IPS-18c (cell line): ENCODE results near the gene PNPLA8.

Experiments used
- H3K4me3 ChIP-seq: 2 replicates; pipeline ENCODE4 v1.7.0; 2013; ENCODE audit warnings: low read depth, mild to moderate bottlenecking, low read length, moderate library complexity; ENCODE audit not compliant: insufficient read depth
- H3K9me3 ChIP-seq: one replicate; pipeline ENCODE4 v1.6.1; 2013; ENCODE audit warnings: mild to moderate bottlenecking, low read length, moderate library complexity; ENCODE audit not compliant: control insufficient read depth, insufficient read depth

PNPLA8 gene

DNA sequence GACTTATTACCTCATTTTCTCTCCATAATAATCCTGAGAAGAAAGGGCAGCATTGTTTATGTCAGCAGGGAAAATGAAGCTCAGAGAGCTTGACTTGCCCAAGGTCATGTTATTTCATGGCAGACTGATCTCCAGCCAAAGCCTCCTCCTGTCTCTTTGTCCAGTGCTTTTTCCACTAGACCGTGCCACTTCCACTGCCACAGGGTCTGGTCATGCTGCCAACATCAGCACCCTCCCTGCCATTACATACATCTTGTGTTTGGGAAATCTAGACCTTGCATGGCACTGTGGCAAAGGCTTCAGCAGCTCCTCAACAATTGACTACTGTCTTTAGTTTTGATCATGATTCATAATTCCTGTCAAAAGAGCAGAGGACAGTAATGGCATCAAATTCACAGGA, 94.8 kb downstream of the PNPLA8 start:
- H3K9me3 ChIP-seq = no peaks in the 10 kb centered on the region
- no peak overlapping the region for H3K4me3 ChIP-seq

DNA sequence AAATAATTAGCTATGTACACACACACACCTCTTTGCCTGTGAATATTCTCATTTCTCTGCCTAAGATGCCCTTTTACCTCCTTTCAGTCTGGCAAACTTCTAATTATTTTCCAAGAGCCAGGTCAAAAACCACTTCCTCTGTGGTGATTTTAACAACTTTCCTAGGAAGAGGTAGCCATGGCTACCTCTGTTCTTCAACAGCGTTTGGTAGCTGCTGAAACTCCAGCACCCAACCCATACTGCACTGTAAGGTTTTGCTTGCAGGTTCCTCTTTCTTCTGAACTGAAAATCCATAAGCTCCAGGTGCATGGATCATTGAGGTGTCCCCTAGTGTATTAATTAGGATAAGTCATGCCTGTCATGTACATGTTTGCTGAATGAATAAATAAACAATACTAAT, 95.3 kb downstream of the PNPLA8 start:
- no peak overlapping the region for H3K4me3 ChIP-seq
- H3K9me3 ChIP-seq = no peaks in the 10 kb centered on the region

DNA sequence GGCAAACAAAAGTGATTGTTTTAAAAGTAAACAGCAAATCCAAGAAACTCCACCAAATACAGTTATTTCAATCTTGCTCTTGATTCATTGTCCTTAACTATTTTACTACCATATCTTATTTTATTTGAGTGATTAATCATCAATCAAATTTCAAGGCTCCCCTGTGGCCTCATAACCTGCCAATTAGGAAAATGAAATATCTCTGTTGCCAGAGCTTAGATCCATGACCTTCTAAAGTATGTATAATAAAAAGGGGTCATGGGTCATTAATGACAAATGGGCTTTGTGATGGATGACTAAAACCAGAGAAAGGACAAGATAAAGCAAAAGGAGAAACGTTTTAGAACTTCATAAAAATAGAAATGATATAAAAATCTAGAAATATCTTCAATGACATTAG, 98.2 kb downstream of the PNPLA8 start:
- no peaks in the 10 kb centered on the region for H3K9me3 ChIP-seq
- no peak overlapping the region for H3K4me3 ChIP-seq

DNA sequence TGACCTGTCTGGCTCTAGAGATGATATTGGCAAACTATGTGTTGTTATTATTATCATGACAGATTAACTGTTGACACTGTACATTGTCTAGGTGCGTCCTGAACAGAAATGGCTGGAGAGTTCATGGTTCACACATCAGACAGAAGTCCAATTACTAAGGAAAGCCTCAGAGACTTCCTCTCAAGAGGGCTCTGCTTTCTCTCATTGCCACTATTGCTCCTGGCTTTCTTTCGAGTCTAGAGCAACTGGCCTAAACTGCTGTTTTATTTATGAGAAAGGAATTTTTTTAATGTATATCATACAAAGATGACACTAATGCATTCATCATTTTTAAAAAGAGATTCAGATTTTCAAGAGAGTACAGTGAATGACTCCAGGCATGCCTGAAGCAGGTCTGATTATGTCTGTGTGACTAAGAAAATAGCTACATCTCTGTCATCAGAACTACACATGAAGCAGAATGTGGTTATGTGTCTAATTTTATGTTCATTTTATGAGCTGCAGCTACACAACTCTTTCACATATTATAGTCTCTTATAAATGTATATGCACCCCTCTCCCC, 100.1 kb downstream of the PNPLA8 start:
- H3K9me3 ChIP-seq = no peaks in the 10 kb centered on the region
- H3K4me3 ChIP-seq = no peak overlapping the region

DNA sequence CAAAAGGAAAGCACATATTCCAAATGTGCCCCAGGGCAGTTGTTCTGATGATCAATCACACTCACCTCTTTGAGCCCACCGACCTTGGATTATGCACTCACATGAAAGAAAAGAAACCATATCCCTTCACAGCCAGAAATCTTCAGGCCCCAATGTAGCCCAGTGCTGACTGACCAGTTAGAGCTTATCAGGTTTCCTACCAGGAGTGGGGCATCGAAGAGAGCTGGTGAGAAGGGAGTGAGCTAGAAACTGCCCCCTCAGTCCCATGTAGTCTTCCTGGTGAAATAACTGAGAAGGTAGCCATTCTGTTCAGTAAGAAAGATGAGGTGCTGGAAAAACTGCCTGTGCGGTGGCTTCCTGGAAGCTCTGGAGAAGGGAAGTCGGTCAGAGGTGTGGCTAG, 101.9 kb downstream of the PNPLA8 start:
- Histone ChIP-seq H3K4me3 (no peak overlapping the region), H3K9me3 (no peaks in the 10 kb centered on the region)

DNA sequence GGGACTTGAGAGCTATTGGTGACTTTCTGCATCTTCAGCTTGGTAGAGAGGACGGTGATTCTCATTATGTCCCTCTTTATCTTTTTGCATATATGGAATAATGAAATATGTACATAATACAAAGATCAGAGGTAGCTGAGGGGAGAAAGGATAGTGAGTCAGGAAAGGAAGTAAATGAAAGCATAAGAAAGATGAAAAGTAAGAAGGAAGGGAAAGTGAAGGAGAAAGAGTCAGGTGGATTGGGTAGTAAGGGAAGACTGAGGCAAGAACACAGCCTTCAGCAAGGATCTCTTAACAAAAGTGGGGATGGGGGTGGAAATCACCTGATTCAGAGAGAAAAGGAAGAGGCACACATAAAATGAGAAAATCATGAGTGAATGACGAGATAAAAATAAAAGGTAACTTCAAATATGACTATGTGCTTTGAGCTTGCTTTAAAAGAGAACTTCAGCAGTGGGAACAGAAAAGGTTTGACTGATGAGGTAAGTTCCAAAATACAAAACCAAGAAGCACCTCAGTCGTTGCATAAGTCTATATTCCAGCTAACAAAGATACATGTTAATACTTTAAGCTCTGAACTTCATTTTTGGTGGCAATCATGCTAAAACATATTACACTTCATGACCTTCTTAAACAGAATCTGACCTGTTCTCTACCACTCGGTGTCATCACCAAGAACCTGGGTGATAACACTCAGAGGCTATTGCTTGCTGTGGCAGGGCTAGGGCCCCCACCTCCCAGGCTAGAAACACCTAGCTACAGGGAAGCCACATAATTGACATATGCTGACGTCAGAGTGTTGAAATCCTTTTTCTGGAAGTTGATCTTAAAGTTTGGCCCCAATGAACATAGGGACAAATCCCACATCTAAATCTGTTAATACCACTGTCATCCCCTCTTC, 102.6 kb downstream of the PNPLA8 start:
- H3K9me3 ChIP-seq = no peaks in the 10 kb centered on the region
- H3K4me3 ChIP-seq = no peak overlapping the region

DNA sequence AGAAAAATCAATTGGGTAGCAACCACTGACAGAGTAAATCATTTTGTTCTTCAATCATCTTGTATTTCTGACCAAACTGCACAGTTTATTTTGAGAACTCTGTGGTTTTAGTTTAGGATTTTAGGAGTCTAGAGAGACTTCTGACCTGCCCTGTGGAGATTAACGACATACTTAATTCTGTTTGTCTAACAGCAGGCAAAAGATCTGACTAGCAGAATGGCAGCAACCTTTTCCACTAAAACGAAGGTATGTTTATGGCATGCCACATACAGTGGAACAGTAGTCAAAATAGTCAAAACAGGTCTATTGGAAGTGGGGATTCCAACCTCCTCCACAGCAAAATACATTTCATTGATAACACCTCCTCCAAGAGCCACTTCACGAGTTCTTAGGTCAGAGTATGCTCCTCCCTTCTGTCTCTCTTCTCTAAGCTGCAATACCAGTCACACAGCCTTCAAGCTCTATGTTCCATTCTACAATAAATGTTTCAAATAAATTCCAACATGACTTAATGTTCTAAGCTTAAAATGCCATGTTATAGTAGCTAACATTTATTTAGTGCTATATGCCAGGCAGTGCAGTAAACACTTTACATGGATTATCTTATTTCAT, 104.1 kb downstream of the PNPLA8 start:
- H3K4me3 ChIP-seq = no peak overlapping the region
- no peaks in the 10 kb centered on the region for H3K9me3 ChIP-seq
